Activated naive CD4-positive, alpha-beta T cell (primary cell): ENCODE data around the gene AP1B1.

ENCODE experiments used
- DNase-seq, 4 experiments: peaks; one replicate each; lab custom pipeline; 2025; lab: John Stamatoyannopoulos, UW

The AP1B1 gene

DNA sequence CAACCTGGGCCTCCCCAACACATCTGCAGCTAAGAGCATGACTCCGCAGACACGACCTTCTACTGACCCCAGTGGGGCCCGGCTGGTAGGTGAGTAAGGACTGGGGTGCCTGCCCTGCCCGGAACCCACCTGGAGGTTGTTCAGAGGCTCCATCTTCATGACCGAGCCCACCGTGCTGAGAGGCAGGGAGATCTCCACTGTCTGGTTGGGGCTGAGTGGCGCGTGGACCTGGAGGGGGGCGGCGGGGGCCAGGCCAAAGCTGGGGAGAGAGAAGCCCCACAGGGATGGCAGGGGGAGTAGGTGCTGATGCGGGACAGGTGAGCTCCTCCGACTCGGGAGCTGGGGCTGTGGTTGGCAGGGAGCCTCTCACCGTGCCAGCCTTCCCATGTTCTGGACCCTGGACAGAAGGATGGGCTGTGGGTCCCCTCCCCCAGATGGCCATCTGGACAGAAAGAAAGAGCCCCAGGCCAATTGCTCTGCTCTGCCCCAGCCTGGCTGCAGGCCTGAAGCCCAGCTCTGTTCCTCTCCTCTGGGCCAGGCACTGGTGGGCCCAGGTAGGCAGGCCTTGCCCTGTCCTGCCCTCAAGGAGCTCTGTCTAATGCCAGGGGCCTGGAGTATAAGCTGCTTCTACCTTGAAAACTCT is 56.6 kb downstream of the AP1B1 start:
- no peak for DNase-seq

DNA sequence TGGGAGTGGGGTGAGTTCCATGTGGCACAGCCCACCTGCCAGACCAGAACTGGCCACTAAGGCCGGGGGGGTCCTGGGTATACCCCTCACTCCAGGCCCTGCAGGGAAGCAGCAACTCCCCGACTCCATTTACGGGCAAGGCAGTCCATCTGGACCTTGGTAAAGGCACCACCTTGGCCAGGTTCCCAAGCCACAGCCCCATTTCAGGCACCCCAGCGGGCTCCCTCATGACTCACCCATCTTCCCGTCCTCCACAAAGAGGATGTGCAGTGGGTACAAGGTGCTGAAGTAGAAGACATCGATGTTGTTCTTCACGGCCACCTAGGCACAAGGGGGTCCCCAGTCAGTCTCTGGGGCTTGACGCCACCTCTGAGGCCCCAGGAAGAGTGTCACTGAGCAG is 57.2 kb downstream of the AP1B1 start:
- no peak for DNase-seq

DNA sequence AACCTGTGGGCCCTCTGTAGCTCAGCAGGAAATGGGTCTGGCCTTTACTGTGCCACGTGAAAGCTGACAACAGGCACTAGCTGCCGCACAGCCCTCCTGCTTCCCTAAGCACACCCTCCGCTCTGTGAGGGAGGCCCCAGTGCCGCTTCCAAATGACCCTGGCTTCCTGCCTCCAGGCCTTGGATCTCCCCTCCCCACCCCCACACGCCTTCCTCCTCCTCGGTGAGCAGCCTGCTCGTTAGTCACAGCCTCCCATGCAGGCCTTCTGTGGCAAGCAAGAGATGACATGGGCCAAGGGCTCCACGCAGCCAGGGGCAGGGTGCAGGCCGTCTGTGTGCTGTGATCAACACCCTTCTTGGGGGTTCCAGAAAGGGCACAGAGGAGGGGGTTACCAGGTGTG is 57.6 kb downstream of the AP1B1 start:
- no peak for DNase-seq

DNA sequence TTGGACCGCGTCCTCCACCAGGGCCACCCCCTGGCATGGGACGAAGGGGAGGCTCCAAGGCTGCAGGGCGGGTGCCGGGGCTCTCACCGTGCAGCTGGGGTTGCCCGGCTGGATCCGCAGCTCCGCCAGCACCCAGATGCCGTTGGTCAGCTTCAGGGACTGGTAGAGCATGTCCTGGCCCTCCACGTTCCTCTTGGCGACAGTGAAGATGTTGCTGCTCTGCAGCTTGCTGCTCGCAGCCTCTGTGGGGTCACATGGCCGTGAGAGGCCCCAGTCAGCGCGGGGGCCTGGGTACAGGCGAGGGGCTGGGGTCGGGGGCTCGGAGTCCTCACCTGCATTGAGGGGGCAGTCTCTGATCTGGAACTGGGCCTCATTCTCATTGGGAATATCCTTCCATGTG is 58.1 kb downstream of the AP1B1 start:
- DNase-seq = no peak

DNA sequence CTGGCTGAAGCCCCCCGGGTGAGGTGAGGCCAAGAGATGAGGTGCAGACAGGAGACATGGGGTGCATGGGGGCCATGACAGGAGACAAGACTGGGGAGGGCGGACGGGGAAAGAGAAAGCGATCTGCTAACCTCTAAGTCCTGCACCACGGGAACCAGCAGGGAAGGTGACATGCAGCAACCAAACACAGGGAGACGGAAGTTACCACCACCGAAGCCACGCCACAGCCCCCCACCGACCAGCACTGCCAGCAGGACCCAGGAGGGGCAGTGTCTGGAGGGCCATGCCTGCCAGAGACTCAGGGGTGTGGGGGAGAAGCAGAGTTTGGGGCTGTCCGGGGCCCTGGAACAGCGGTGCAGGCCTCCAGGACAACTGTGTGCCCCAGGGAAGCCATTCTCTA is 58.8 kb downstream of the AP1B1 start:
- no peak for DNase-seq

DNA sequence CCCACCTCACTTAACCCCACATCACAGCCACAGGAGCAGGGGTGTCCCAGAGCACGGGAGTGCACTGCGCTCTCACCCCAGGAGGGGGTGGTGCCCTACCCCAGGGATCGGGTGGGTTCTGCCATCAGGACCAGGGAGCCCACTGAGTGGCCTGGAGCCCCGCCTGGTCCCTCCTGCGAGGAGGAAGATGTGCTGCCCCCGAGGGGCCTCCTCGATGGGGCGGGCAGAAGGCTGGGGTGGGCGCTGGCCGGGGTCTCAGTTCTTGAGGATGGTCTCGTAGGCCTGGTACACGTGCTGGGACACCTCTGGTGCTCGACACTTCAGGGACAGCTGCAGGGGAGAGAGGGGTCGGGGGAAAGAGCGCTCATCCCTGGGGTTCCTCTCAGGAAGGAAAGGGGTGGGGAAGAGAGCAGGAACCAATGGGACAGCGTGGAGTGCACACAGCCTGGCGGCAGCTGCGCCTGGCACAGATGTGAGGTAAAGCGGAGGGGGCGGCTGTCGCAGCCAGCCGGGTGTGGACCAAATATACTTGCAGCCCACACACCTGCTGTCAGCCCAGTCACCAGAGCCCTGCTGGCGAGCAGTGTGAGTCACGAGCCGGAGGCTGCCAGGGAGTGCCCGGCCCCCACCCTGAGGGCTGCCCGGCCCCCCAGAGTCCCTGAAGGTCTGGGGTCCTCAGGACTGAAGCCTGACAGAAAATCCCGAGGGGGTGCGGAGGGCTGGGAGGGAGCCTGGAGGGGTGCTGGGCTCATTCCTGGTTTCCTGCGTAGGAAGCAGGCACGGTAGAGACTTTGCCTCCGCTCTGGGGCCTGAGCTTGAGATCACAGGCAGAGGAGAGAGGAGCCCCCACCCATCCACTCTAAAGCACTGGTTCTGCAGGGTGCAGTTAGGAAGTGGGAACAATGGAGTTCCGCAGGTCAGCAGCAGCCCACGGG is 59.5 kb downstream of the AP1B1 start:
- no peak for DNase-seq

DNA sequence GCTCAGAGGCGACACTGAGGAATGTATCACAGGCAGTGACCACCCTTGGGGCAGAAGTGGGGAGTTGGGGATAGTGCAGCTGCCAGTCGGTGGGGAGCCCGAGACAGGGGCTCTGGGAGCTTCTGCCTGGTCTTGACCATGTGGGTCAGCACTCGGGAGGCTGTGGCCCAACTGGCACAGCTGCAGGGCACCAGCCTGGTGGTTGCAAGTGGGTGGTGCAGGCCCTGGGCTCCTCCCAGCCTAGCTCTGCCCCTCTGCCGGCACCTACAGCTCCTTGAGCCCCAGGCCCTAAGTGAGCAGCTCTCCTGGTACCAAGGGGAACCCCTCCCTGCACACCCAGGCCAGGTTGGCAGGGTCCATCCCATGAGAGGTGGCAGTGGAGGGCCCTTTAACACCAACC is 60.3 kb downstream of the AP1B1 start:
- DNase-seq = no peak

DNA sequence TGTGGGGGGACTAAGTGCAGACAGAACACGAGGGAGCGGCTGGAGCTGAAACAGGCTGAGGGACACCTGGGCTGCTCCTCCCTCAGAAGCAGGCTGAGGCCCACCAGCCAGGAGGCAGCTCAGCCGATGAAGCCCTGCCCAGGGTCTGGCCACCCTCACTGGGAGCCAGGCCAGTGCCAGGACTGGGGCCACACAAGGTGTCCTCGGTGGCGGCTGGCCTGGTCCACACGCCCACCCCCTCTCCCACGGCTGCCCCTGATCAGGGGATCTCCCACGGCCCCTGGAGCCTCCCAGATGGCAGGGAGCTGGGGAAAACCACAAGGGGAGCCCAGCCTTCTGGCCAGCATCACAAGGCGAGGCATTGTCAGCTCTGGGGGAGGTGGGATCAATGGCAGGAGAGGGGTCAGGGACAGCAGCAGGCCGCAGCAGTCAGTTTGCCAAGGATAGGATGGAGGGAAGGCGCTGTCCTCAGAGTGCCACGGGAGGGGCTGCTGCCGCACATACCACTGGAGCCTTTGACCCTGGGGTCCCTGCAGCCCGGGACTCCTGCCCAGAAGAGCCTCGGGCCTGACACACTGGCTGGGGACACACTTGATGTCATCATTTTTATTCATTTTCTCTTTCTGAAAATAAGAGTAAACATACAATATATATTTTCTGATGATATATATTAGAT is 61.1 kb downstream of the AP1B1 start:
- DNase-seq = no peak

DNA sequence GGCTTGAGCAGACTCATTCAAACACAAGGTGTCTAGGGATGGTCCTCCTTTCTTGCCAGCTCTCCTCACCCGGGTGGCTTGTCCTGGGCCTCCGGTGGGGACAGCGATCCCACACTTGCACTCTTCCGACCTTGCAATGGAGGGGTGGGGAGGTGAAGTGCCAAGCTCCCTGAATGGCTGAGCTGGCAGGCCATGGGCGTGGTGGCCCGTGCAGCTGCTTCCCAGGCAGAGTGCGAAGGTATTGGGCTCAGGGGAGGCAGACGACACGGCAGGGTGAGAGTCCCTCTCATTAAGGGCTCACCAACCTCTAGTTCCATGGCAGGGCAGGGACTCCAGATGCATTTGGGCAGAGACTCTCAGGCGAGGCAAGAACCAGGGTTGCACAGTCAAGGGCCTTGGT is 61.9 kb downstream of the AP1B1 start:
- no peak for DNase-seq

DNA sequence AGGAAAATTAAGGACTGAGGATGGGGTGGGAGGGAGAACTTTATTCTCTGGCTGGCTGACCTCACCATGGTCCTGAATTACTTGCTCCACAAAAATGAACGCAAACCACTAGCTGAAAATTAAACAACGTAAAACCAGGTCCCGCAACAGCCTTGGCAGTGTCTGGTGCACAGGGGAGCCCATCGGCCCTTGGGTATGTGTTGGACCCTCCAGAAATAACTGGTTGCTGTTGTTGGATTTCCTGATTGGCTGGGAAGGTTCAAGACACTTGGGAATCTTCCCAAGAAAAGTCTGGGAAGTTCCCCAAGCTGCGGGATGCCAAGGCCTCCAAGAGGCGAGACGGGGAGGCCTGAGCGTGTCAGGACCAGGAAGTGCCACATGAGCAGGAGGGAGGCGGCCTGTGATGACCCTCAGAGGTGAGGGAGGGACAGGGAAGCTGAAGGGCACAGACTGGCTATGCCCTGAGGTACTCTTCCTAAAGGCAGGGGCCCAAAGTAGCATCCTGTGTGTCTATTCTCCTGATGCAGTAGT is 62.5 kb downstream of the AP1B1 start:
- DNase-seq = no peak

DNA sequence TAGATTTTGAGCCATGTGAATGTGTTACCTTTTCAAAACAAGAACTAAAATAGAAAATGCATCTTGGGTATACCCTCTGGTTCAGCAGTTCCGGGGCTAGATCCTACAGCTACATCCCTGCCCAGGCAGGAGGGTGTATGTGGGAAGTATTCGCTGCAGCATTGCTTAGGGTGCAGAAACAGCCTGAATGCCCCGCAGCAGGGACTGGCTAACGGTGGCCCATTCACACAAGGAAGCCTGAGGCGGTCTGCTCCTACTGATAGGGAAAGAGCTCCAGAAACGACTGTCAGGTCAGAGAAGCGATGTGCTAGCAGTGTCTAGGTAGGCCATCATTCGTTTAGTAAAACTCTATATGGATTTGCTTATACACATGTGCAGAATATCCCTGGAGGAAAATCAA is 63.0 kb downstream of the AP1B1 start:
- DNase-seq = no peak

DNA sequence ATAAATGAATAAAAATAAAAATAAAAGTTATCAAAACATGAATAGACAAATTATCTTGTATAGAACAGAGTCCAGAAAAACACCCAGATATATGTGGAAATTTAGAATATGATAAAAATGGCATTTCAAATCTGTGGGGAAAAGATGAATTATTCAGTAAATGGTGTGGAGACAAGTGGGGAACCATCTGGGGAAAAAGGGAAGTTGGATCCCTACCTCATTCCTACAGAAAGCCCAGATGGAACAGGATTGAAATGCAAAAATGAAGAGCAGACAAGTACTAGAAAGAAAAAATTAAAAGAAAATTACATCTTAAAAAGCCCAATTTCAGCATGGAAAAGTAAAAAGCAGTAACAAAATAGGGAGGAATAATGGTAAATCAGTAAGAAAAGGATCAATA is 64.7 kb downstream of the AP1B1 start:
- DNase-seq = no peak

DNA sequence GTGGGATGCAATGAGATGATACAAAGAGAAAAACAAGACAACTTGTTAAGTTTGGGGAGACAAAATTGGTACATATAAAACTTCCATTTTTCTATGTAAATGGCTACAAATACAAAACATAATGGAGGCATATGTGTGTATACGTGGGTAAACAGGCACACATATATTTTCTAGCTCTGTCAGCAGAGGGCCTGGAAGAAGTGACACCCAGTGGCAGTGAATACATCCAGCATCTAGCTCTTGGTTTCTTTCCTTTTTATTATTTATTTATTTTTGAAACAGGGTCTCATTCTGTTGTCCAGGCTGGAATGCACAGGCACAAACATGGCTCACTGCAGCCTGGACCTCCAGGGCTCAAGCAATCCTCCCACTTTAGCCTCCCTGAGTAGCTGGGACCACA is 67.8 kb downstream of the AP1B1 start:
- no peak for DNase-seq

DNA sequence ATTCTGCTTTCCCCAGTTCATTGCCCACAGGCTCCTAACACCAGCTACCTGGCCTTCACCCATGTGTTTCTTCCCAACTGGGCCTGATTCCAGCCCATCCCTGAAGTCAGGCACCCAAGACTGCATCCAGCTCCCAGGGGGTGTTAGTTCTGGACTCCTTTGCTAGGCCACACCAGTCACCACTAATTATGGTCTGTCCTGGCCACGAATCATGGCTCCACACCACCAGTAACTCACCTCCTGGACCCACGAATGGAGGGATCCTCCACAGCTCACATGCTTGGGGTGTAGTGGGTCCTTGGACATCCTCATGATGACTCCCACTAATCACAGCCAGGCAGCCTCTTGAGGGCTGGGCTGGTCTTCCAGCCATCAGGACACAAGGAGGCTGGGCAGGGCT is 69.3 kb downstream of the AP1B1 start:
- DNase-seq = no peak

DNA sequence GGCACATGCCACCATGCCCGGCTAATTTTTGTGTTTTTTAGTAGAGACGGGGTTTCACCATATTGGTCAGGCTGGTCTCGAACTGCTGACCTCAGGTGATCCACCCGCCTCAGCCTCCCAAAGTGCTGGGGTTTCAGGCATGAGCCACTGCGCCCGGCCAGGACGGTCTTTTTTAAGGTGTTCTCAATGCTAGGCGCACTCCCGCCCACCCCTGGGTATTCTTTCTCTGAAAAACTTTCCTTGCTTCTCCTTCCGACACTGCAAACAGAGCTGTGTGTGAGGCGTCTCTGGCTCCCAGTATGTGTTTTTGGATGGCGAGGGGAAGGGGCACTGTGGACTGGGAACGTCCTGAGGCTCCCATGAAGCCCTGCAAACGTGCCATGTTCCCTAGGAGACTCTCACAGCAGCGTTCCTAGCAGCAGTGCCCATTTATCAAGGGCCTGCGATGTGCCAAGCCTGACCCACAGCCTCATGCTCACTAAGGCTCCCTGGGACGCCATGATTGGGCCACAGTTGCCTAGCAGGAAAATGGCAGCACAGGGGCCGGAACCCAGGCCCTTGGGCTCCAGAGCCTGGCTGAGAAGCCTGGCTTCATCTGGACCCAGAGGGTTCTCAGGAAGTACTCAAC is 70.4 kb downstream of the AP1B1 start:
- no peak for DNase-seq

DNA sequence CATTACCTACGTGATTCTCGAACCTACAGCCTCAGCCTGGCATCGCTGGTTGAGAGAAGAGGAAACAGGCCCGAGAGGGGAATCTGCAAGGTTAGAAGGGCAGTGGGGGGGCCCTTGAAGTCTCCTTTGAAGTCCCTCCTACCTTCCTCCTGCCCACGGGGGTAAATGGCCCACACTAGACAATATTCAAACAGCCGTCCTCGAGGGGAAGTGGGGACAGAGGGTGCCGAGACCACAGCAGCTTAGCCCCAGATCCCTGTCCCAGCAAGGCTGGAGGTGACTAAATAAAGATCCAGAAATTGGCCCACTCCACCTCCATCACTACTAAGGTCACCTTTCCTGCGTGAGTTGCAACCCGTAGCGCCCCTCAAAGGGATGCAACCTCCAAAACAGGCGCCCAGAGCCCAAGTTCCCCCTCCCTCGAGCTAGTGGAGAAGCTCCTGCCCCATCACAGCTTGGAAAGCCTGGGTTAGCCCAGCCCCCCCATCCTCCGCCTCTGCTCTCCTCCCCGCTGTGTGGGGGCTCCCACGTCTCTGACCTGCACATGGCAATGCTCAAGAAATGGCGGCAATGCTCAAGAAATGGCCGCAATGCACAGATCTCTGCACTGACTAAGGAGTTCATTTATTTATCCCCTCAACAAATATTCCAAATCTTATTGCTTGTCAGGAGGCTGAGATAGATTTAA is 72.1 kb downstream of the AP1B1 start:
- DNase-seq = no peak

DNA sequence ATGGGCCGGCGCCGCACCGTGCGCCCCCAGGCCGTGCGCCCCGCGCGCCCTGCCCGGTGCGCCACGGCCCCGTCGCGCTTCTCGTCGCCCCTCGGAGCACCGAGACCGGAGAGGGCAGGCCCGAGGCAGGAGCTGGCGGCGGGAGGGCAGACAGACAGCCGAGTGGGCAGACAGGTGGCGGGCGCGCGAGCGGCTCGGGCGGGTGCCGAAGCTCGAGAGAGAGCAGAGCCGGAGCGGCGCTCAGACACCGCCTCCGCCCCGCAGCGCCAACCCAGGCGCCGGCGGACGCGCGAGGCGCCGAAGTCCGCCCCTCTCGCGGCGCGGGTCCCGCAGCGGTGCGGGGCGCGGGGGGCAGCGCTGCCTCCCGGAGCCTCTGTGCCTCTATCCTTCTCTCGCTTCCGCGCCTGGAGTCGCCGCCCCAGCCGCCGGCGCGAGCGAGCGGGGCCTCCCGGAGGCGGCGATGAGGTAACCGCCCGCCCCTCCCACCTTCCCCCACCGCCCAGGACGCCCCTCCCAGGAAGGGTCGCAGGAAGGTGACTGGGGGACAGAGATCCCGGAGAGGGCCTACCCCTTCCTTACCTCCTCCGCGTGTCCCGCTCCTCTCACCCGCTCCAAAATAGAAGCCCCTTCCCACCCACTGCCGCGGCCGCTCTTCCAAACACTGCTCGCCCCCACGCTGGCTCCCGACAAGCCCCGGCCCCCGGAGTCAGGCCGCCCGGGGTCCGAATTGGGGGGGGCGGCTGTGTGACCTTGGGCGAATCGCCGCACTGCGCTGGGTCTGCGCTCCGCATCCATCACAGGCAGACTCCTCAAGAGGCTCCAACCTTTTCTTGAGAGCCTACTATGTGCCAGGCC is 72.9 kb downstream of the AP1B1 start, which contains the start of gene RASL10A:
Gene RASL10A (minus strand): TSS at position 412 of the 855 bp plus-strand sequence. CDS start 451 bp downstream, outside the sequence.
- no peak for DNase-seq

DNA sequence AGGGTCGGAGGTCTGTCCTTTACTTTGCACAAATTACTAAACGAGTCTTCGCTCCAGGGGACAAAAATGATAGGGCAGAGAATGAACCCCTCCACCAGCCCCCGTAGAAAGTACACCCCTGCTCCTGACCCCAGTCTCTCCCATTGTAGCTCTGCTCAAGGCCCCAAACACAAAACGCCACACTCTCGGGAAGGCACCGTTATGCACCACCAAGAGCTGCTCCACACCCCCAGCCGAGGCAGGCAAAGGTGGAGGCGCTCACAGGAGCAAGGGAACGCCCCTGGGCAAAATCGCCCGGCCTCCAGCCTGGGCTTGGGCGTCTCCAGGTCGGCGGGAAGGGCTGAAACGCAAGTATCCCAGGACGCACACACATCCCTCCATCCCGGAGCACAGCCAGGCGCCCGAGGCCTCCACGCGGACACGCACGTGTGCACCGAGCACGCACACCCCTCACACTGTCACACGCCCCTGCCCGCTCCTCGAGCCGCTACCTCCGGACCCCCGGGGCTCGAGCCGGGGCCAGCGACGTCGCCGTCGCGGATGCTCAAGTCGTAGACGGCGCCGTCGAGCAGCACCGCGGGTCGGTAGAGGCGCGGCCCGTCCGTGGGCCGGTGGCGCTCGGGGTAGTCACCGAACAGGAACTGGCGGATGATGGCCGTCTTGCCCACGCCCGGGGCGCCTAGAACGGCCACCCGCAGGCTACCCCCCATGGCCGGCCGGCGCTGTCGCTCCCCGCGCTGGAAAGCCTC is 73.7 kb downstream of the AP1B1 start:
- no peak for DNase-seq

DNA sequence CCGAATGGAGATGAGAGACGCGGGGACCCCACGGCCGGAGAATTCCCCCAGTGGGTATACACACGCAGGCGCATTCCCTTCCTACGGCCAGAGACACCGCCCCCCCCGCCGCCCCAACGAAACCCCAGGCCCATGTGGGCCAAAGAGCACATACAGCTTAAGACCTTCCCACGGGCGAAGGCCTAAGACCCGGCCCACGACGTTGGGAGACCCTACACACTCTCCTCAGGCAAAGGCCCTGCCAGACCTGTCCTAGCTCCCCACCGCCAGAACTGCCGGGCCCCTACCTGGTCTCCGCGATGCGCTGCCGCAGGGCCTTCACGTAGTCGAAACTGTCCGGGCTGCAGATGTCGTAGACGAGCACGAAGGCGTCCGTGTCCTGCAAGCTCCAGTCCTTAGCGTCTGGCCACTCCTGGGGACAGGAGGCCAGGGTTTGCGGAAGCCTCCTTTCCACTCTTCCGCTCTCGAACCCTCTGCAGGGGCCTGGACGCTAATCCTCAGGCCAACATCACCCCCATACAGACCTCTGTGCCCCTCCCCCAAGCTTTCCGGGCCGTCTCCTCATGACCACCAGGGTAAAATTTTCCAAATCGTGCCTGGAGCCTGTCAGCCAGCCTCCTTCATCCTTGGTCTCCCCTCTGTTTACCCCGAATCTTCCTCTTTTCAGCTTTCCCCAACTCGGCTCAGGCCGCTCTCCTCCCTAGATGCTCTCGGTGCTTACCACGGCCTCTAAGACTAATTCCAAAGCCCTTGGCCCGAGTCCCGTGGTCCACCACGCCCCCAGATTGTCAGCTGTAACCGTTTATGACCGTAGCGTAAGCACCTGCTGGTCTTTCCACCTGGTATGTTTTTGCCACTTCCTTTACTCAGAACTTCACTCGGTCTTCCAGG is 74.5 kb downstream of the AP1B1 start:
- no peak for DNase-seq
